ENCODE measurements around the gene OTULIN.

OTULIN gene

DNA sequence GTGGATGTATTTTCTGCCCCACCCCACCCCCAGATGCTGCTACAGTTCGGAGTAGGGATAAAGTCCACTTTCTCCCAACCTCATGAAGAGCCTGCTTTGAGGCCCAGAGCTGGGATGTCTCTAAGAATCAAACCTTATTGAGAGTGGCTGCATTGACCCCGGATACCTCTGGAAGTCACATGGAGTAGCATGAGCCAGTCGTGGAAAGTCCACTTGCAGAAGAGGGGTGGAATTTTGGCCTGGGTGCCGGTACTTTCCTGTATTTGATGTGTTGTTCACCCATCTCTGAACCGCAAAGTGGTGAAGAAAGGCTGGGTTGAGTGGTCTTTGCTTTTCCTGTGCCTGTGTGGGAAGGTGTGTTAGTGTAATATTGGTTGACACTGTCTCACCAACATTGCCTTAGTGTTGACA lies 3.7 kb downstream of the OTULIN start:
- DNase-seq (ENCODE audit: low spot score): no peak

DNA sequence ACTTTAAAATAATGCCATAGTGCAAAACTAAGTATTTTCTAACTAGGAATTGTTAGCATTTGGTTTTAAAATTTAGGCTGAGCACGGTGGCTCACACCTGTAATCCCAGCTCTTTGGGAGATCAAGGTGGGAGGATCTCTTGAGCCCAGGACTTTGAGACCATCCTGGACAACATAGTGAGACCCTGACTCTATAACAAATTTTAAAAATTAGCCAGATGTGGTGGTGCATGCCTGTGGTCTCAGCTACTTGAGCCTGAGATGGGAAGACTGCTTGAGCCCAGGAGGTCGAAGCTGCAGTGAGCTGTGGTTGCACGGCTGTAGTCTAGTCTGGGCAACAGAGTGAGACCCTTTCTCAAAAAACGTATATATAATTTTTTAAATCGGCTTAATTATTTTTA lies 4.9 kb downstream of the OTULIN start:
- no peak for DNase-seq (ENCODE audit: low spot score)

DNA sequence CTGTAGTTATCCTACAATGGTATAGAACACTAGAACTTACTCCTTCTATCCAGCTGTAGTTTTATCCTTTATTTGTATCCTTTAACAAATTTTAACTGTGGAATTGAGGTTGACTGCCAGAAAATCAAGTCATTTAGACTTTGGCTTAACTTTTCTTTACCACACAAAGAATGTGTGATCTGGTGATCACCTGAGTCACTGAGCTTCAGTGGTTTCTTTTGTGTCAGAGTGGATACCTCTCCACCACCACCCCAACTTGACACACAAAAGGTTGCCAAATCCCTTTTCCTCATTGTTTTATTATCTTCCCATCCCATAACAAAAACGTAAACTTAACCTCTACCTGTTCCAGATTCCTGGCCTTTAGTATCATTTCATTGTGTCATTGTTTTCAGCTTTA lies 5.5 kb downstream of the OTULIN start:
- DNase-seq (ENCODE audit: low spot score): no peak

DNA sequence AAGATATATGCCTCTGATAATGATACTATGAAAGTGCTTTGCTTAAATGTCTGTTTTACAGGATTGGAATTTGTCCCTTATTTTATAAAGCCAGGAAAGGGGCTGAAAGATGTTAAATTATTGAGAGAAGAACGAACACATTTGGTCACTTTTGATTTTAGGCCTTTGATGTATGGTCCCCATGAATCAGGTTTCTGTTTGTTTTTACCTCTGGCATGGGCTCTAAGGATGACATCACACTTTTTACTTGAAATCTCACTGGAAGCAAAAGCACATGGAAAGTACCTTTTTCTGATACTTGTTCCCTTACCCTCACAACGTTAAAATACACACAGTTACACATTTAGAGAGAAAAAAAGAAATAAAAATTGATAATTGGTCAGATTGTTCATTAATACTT lies 6.9 kb downstream of the OTULIN start:
- no peak for DNase-seq (ENCODE audit: low spot score)

DNA sequence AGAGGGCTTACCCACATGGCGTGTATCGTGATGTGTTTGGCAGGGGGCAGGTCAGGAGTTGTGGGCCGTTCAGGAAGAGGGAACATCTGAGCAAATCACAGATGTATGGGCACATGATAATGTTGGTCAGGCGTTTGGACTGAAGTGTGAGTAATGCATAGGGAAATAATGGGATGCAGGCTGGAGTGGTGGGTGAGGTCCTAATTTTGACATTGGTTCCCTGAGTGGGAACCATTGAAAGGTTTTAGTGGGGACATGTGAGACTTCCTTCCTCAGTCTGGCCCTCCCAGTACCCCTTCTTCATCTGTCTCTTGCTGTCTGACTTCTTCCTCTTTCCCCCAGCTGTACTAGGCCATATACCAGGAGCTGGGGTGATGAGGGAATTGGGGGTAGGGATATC lies 7.6 kb downstream of the OTULIN start:
- DNase-seq (ENCODE audit: low spot score): no peak

DNA sequence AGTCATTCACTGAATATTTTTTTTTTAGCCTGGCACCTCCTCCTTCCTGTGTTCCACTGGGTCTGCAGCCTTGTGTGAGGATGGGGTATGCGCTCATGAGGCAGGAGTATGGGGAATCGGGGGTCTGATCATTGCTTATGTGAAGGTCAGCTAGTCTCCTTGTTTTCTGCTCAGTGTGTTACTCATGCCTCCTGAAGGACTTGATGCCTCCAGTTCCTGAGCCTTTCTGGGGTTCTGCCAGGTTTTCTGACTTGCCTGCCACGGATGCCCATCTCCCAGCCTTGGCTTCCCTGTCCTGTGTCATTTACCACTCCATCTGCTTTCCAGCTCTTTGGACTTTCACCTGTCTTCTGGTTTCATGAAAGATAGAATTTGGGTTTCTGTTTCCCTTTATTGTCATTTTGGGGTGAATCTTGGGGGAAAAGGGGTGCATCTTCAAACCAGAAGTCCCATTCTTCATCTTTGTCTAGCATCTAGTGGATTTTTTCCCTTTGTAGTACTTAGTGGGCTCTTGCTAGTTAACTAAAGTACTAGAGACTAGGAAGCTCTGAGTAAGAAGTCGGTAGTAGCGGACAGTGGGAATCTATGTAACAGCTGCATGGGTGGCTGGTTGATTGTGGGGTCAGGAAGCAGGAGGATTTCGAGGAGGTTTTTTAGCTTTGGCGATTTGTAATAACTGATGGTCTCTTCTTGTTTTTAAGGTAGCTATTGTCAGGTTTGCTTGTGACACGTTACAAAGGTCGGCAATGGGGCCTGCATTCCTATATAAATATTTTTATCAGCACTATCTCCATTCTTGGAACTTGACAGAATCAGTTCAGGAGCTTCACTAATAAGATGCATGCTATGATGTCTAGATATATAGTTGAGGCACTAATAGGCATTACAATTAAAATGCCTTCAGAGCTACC lies 8.2 kb downstream of the OTULIN start:
- DNase-seq (ENCODE audit: low spot score): no peak

DNA sequence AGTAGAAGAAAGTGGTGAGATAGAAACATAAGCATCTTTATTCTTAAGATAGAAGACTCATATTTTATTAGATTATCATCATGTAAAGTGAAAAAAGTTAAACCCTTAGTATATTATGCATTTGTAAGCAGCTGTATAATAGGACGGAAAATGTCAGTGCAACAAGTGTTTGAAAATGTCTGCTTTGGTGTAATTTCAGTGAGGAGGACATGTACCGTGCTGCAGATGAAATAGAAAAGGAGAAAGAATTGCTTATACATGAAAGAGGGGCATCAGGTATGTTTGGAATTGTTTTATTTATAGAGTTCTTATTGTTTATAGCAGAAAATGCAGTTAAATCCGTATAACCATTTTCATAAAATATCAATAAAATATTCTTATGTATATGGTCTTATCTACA lies 8.9 kb downstream of the OTULIN start:
- no peak for DNase-seq (ENCODE audit: low spot score)

DNA sequence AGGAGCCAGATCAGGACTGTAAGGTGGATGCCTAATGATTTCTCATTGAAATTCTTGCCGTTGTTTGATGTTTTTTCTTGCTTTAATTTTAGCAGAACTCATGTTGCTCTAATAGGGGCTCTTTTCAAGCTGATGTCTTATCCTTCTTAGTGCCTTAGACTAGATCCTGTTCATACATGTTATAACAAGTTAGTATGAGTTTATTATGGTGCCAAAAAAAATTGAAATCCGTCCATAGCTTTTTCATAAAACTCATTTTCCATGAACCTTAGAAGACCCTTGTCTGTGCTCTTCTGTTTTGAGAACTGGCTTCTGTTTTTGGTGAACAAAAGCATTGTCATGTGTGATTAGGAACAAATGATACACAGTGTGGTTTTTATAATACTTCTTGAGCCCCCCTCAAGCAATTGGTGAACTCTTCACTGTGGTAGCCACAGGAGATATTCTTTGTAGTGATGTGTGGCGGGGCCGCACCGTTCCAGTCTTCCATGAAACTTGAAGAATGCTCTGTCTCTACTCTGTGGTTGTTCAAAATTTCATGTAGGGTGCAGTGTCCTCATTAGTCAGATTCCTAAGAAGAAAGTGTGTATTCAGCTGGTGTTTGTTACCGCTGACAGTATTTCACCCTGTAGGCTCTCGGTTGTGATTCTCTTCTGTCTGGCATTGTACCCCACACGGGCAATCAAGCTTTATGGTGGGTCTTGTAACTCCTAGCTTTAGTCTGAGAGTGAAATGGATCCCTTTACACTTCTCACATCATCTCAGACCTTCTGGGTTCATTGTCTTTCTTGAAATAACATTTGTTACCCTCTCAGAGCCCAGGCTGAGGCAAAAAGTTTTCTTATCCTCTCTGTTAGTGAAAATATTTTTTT lies 10.7 kb downstream of the OTULIN start:
- DNase-seq (ENCODE audit: low spot score): no peak

DNA sequence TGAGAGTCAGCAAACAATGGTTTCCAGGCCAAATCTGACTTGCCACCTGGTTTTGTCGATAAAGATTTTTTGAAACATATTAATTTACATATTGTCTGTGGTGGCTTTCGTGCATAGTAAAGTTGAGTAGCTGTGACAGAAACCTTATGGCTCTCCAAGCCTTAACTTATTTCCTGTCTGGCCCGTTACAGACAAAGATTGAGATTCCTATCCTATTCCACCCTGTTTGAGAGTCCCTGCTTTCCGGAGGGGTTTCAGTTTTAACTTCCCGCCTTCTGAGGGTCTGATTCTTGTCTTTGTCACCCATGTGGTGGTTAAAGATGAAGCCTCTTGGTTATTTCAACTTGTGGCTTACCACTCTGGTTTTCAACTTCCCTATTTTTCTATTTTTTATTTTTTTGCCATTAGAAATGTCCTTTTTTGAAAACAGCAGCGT lies 11.4 kb downstream of the OTULIN start:
- no peak for DNase-seq (ENCODE audit: low spot score)

DNA sequence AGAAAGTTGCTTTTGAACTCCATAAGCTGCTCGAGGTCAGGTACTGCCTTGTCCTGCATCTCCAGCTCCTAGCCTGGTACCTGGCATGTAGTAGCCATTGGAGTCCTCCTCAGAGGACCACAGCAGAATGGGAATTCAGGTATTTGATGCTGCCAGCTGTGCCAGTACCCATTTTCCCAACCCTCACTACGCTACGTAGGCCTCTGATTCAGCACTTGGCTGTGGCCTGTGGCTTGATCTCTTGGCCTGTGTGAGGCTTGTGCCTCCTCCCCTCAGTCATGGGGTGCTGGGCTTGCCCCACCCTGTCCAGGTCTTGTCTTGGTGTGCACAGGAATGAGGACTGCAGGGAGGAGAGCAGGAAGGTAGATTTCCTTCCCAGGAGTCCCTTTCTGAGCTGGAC lies 11.8 kb downstream of the OTULIN start:
- no peak for DNase-seq (ENCODE audit: low spot score)

DNA sequence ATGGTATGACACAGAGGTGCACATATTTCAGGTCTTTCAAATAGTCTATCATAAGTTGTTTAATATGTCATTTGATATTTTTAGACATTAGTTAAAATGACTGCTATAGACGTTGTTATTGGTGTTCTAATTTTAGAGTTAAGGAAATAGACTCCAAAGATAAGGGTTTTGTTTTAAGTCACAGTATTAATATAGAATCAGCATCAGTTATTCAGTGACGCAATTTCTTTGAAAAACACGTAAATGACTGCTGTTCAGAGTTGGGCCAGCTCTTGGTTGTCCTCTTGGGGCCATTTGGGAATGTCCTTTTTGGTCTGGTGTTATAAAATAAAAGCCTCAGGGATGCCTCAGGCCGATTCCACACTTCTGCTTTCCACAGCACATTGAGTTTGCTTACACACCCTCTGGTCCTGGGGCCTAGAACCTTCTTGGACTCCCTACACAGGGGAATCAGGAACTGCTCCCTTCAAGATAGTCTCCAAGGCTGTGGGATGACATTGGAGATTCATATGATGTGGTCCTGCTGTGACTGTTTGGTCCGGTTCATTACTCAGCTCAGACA lies 14.3 kb downstream of the OTULIN start:
- DNase-seq (ENCODE audit: low spot score): no peak

DNA sequence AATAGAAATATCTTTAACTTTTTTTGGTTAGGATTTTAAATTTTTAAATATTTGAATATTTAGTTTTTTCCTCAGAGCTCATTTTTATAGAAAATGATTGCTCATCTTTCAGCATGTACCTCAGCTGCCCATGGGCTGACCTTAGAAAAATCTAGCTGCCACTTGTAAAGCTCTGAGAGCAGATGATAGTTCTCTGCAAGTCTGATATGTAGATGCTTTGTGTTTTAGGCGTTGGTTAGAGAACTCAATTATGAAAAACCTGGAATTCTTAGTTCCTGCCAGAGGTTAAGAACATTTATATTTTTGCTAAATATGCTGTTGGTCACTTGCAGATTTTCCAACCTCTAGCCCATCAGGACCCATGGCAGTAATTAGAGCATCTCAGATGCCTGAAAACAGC lies 15.1 kb downstream of the OTULIN start:
- DNase-seq (ENCODE audit: low spot score): no peak

DNA sequence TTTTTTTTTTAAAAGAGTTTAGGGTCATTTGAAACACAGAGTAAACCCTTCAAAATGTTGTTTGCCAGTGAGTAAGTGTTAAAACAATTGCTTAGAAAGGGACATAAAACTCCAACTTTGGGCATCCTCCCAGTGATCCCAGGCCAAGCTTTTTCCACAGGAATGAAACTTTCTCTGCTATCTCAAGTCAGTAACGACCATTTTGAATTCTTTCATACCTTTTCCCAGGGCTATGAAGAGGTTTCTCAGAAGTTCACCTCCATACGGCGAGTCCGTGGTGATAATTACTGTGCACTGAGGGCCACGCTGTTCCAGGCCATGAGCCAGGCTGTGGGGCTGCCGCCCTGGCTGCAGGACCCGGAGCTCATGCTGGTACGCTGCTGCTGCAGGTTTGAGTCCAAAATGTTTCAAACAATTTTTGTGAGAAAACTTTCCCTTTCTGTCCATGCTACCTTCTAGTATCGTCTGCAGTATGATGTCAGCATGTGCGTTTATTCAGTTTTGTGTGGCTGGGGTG lies 16.8 kb downstream of the OTULIN start:
- DNase-seq (ENCODE audit: low spot score): no peak

DNA sequence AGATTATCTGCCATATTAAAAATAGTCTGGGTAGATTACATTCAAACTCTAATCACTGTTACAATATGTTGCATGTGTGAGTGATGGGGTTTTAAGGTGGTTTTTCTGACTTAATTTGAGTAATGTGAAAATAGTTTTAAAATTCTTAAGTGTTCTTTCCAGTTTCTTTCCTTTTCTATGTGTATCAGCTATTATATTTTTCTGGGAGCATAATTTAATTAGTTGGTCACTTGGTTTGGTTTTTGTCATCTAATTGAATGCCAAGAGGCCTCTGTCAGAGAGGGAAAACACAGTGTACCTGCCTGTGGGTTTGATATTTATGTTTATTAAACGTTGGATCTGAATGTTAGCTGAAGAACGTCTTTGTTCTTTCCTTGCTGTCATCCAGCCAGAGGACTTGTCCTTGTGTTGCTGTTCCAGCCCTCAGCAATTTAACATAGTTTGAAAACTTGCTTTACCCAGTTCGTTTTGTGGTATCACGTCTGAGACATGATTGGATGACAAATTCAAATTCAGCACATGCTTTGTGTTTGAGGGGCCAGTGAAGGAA lies 19.5 kb downstream of the OTULIN start:
- DNase-seq (ENCODE audit: low spot score): no peak

DNA sequence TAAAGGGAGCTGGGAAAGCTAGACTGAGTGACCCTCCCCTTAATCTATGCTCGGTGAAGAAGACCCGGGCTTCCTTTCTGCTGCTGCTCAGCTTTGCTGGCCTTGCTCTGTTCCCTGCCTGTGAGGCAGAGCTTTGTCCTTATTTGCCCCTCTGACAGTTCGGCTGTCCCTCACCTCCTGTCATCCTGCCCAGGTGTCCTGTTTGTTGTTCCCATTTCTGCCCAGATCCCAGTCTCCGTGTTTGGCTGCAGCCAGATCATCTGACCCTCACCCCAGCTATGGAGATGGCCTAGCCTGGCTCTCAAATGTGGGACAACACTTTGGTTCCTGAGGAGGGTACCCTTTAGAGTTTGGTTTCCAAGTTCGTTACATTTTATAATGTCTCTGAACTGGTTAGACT lies 20.2 kb downstream of the OTULIN start:
- no peak for DNase-seq (ENCODE audit: low spot score)

DNA sequence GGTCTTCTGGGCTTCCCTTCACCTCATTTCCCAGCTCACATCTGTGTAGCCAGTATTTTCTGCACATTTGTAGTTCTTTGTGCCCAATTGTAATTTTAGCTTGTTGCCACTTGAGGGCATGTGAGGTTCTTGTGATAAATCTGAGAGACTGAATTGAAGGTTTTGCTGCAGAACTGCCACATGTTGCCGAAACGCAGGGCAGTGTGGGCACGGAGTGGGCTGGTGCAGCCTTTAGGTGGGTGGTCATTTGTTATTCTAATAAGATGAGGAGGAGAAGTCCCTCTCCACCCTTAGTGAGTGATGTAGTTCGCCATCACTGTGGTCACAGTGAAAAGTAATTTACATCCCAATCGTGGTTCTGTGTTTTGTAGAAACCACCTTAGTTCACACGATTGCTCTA lies 21.2 kb downstream of the OTULIN start:
- DNase-seq (ENCODE audit: low spot score): peak; percentile 66

DNA sequence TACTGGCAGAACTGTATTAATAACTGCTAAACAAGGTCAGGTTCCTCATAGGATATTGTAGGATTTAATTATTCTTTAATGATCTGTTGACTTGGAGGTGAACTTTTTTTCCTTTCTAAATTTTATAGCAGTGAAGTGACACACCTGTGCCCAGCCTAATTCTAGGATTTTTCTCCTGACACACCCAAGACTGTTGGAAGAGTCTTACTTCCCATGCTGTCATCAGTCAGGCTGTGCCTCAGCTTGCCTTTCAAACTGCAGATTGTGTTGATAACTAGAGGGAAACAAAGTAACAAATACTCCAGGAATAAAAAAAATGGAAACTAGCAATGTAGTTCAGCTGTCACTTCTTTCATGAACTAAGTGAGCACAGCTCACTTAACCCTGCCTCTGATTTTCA lies 22.0 kb downstream of the OTULIN start:
- DNase-seq (ENCODE audit: low spot score): no peak

DNA sequence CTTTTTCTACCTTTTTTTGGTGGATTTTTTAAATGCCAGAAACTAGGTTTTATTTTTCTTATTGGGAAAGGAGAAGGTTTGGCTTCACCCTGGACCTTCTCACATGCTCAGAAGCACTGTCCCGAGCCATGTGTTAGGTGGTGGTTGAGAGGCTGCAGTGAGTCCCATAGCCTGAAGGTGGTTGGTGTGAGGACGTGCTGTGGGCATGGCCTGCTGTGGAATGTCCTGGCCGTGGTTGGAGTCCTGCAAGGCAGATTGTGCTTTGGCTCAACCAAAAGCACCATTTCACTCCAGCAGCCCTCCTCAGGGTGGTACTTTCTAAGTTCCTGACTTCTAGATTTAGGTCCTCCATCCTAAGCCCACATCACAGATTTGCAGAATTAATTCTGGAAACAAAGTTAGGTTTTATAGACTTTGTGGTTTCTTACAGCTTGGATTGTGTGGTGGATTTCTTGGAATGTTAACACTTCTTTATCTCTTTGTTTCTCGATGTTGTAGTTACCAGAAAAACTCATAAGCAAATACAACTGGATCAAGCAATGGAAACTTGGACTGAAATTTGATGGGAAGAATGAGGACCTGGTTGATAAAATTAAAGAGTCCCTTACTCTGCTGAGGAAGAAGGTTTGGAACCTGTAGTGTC lies 22.6 kb downstream of the OTULIN start:
- no peak for DNase-seq (ENCODE audit: low spot score)

DNA sequence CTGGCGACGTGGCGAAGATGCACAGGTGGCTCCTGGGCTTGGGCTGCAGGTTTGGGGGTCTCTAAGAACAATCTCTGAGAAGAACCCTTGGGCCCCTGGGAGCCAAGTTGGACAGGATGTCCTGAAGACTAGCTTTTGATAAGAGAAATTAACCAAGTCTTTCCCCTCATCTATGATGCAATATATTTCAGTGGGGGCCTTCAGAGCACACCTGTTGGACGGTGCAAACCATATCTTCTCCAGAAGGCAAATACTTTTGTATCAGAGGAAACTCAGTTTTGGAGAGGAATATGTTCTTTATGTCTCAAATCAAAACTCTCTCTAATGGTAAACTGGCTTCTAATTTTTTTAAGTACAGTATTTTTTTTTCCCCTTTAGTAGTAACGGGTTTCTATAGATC lies 28.6 kb downstream of the OTULIN start:
- DNase-seq (ENCODE audit: low spot score): no peak

DNA sequence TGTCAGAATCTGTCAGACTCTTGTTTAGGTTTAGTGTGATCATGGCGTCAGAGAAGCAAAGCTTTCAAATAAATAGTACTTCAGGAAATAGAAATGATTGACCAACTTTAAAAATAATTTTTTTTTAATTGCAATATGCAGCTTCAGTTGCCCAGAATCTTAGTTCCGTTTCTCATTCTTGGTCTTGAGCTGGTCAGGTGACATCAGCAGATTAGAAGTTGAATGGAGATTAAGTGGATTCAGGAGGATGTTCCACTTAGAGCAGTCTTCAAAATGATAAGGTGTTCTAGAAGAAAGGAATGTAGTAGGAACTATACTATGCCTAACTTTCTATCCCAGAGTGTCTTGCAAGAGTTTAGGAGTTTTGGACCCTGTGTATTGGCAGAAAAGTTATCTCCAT lies 30.6 kb downstream of the OTULIN start:
- no peak for DNase-seq (ENCODE audit: low spot score)

DNA sequence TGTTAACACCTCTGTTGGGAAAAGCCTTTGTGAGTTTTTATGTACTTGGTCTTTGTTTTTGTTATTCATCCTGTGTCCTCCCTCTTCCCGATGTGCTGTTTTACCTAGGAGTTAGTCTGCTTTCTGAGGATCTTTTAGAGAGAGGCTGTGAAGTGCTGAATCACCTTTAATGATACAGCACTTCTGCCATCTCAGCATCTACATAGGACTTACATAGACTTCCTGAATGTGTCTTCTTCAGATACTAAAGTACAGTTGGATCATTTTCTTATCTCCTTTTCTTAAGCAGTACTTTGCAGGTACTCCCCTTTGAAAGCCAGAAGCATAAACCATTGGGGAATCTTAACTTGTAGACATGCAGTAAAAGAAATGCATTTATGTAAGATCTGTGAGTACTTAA lies 31.5 kb downstream of the OTULIN start:
- no peak for DNase-seq (ENCODE audit: low spot score)

DNA sequence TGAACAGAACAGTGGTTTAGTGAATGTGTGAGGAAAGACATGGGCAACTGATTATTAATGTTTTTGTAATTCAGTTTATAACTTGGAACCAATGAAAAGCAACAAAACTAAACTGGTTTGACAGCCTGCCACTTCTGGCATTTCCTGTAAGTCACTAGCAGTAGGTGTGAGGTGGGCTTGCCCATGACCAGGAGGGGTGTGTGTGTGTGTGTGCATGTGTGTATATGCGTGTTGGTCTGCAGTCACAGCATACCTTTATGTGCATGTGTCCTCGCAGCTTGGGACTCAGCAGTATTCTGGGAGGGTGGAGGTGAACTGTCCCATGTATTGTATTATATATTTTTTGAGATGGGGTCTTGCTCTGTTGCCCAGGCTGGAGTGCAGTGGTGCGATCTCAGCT lies 32.3 kb downstream of the OTULIN start:
- DNase-seq (ENCODE audit: low spot score): no peak

Data from SW480 (cell line).